Putamen (tissue), 1 donor: ENCODE results near the gene EPS8L3.
"Not testable (repeated sequence)": the region's sequence is repeated elsewhere in the genome, so short reads cannot be mapped to it uniquely, and the experiment has no call there.

Experiments
- DNase-seq: peaks from one replicate; pipeline ENCODE4 v3.0.0-alpha.2; 2016; ENCODE audit warnings: low spot score

The EPS8L3 gene

DNA sequence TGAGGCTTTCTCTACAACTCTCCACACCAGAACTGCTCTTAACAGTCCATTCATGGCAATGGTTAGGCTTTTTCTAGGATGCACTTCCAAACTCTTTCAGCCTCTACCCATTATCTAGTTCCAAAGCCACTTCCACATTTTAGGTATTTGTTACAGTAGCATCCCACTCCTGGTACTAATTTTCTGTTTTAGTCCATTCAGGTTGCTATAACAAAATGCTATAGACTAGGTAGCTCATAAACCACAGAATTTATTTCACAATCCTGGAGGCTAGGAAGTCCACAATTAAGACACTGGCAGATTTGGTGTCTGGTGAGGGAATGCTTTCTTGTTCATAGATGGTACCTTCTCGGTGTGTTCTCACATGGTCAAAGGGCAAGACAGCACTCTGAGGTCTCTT lies 17.3 kb upstream of the EPS8L3 start:
- no peak for DNase-seq

DNA sequence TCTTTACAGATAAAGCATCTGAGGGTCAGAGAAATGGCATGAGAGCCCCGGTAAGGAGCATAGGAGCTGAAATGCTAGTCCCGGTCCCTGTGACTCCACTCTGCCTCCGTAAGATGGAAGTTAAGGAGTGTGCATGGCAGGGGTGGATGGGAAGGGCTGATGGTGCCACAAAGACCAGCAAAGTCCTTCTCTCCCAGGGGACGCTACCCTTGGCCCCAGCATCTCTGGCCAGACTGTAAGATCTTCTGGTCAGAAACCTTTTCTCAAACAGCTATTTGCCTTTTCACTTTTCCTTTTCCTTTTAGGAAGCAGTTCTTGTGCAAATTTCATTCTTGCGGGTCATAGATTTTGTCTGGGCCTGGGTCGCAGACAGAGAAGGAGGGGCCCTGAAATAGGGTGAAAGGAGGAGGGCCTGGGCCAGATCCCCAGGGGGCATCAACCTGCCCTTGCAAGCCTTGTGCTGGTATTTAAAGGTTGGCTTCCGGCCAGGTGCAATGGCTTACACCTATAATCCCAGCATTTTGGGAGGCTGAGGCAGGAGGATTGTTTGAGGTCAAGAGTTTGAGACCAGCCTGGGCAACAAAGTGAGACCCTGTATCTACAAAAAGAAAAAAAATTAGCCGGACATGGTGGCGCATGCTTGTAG lies 14.4 kb upstream of the EPS8L3 start:
- no peak for DNase-seq

DNA sequence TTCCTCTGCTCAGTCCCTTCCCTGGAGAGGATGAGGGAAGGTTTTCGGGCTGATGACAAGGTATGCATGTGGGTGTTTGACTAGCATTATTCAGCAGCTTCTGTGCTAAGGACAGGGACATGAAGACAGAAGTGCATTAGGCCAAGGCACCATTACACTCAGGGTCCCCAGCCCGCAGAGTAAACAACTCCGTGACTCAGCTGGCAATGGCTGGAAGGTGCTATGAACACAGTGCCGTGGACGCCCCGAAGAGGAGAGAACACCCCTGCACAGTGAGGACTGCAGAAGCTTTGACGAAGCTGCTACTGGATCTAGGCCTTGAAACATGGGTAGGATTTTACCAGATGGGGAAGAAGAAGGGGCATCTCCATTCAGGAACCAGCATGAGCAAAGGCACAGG lies 13.7 kb upstream of the EPS8L3 start:
- DNase-seq, result no peak

DNA sequence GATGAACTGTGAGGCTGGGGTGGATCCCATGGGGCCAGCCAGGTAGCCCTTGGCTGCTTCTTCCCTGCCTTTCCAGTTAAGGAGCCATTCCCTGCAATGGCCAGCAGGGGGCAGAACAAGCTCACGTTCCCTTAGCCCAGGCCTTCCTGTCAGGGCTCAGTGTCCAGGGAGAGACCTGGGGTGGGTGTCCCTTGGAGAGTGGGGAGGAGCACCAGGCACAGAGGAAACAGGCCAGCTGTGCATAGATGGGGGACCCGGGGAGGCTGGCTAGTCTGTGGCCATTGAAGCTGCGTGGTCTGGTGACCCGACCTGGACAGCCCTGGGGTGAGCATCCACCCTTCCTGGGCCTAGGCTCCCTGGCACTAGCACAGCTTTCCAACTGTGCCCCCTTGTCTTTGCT lies 13.2 kb upstream of the EPS8L3 start:
- peak; percentile 80 for DNase-seq

DNA sequence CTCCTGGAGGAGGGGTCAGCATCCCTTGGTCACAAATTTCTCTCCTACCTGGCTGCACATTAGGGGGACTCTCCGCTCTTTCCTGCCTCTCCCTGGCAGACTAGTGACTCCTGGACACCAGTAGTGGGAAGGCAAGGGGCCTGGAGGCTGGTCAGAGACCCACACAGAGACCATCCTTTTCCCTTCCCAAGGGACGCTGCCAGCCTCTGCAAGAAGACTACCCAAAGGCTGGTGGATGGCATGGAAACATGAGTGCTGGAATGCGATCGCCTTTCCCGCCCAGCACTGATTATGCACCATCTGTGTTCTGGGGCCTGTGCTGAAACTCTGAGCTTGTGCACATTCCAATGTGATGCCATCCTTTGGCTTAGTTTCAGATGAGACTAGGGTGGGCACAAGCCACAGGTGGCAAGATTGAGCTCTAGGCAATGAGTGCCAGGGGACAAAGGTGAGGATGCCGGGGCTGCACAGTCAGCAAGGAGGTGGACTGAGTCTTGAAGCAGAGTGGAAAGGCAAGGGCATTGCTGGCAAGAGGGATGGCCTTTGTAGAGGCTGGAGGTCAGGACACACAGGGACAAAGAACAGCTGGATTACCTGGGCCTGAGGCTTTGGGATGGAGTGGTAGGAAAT lies 12.6 kb upstream of the EPS8L3 start:
- no peak for DNase-seq

DNA sequence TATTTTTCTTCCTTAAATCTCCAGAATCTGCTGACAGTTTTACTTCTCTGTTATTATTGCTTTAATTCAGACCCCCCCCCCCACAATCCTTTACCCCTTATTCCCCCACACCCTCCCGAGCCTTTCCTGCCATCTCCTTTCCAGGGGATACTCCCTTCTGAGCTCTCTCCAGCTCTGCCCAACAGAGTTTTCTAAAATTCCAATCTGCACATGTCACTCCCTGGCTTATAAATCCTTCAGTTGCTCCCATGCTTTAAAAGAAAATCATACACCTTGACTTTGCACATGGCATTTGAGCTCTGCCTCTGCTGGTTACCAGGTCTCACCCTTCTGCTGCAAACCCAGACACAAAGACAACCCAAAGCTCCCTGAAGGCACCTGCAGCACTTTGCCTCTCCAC lies 11.7 kb upstream of the EPS8L3 start:
- DNase-seq, result no peak

DNA sequence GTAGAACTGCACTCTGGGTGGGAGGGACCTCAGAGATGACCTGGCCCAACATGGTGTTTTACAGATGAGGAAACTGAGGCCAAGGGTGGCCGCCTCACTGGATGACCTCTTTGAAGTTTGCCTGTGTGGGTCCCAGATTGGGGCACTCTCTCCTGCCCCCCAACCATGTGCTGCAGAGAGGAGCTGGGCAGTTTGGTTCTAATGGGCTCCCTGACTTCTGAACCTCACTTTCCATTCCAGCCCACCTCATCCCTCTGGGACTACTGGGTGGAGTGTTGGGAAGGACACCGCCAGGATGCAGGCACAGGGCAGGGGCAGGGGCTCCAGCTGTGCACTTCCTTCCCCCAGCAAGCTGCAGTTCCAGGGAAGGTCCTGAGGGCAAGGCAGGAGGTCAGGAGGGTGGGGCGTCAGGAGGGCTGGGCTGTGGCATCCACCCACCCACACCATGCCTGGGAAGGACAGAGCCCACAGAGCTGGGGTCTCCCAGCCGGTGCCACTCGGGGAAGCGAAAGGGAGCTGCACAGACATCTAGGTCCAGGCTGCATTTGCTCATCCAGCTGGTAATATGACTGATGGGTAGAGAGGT lies 10.3 kb upstream of the EPS8L3 start:
- no peak for DNase-seq

DNA sequence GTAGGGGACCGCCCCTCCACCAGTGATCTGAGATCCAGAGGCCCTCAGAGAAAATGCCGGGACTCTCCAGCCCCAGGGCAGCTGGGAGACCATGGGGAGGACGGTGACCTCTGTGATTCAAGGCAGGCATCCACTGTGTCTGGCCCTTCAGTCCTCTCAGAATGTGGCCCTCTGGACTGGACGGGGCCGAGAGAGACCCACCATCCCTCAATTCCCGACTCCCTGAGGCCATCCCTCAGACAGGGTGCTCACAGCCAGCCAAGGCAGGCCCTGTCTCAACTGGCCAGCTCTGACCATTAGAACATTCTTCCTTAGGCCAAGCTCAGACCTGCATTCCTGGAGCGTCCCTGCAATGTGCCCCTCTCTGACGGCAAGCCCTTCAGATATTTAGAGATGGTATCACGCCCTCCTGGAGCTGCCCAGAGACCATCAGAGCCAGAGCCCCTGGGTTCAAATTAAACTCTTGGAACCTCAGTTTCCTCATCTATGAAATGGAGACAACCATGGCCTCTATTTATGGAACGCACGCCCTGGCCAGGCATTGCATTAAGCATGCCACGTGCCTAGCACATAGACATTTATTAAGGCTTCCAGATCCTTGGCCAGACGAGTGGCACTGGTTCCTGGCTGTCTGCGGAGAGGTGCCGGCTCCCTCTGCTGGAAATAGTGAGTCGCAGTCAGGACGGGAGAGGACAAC lies 9.6 kb upstream of the EPS8L3 start:
- peak; percentile 79 for DNase-seq

DNA sequence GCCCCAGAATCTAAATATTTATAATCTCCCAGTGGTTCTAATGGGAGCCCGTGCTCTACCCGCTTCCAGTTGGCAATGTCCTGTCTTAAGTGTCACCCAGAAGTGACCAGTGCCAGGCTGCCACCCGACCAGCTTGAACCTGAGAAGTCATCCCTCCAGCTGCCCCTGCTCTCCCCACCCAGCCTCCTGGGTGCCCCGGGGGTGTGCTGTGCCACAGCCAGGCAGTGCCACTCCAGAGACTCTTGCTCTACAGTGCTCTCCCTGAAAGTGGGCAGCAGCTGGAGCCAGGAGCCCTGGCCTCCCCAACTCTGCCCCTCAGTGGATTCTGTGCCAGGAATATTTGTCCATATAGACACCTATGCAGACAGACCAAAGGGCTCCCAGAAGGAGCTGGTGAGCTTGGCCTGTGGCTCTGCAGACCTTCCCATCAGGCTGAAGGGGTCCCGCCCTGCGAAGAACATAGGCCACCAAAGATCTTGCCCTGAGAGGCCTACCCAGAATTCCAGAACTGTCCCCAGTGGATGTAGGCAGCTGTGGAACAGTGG lies 9.0 kb upstream of the EPS8L3 start:
- DNase-seq, result no peak

DNA sequence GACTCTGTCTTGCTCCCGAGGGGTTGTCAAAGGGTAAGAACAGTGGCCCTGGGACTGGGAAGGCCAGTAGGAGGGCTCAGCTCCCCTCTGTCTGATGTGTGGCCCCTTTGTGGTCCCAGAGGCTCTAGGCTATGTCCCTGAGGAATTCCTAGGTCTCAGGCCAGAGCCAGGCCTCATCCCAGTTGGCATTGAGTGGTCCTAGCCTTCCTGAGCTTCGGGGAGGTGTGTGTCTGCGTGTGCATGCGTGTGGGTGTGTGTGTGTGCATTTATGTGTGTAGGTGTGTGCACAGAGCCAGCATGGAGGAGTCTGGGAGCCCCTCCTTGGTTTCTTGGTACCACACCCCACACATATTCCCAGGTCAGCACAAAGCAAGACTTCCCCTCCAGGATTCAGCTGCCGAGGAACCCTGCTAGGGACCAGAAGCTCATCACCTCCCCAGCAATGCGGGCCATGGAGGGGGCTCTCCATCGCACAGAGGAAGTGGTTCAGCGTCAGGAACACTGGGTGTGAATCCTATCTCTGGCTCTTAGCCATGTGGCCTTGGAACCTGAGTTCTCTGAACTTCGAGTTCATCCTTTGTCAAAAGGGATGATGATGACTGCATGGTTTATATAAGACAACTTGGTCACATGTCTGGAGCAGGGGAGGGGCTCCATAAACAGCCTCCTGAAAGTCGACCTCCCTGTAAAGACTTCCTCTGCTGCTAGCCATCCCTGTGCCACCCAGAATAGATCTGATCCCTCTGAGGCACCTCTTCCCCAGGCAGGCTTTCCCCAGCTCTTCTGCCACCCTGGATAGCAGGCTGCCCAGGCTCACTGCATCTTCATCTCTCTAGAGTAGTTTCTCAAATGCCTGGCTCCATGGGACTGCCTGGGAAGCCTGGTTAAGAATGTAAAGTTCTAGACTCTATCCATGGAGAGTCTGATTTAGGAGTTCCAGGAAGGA lies 8.3 kb upstream of the EPS8L3 start:
- no peak for DNase-seq

DNA sequence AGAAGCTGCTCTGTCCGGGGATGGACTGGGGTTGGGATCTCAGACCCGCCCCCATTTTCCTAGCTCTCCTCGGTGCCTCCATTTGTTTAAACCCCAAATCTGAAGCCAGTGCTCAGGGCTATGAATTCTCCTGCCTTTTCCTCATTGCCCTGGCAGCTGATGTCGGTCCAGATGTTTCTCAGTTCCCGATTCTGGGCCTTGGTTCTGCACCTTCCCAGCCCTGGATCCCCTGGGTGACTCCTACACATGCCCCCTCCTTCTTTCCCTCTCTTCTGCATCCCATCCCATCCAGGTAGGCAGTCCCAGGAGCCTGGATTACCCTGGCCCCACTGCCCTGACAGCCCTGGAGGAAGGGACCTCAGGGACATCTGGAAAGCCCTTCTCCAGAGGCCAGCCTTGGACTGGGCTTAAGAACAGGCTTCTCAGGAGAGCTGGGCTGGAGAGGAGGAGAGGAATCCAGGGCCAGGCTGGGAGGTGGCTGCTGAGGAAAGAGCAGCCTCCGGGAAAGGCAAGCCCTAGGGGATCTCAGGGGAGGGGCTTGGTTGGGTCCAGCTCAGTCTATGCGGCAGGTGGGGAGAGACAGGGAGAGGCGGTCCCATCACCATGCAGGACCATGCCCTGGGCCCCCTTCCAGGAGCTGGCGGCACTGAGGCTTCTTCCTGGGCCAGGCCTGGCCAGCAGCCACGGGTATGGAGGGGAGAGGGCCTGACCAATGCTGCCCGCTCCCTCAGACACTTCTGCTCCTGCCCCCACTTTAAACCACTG lies 6.8 kb upstream of the EPS8L3 start:
- DNase-seq, result peak; percentile 79

DNA sequence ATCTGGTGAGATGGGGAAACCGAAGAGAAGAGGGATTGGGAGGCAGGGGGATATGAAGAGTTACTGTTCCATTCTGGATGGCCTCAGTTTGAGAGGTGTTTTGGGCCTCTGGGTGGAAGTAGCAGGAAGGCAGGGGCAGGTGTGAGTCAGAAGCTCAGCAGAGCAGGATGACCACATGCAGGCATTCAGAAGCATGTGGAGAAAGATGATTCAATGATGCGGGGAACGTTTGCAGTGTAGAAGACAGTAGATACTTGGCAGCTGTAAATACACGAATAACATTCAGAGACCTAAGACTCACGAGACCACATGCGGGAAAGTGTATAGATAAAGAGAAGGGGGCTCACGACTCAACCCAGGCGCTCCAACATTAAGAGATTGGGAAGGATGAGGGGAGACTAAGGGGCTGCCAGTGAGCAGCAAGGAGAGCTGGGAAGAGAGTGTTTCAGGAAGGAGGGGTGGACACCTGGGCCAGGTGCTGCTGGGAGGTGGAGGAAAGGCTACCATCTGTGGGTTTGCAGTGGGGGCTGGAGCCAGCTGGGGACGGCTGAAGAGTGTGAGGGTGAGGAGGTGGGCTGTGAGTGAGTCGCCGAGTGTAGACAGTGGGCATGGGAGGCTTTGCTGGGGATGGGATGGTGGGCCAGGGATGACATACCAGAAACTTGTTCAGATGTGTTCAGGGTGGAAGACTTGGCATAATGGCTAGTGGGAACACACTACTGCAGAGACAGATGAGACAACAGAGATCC lies 5.8 kb upstream of the EPS8L3 start:
- no peak for DNase-seq

DNA sequence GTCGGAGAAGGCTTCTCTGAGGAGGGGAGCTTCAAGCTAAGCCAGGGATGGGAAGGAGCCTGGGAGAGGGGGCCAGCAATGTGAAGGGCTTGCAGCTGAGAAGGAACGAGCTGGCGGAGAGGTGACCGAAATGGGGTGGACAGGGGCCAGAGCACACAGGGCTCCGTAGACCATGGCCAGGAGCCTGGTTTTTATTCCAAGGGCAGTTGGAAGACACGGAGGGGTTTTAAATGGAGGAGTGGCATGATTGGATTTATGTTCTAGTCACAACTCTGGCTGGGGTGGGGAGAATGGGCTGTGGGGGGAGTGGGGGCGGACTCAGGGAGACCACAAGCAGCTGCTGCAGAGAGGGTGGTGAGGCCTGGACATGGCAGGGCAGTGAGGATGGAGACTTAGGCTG lies 5.1 kb upstream of the EPS8L3 start:
- DNase-seq, result no peak

DNA sequence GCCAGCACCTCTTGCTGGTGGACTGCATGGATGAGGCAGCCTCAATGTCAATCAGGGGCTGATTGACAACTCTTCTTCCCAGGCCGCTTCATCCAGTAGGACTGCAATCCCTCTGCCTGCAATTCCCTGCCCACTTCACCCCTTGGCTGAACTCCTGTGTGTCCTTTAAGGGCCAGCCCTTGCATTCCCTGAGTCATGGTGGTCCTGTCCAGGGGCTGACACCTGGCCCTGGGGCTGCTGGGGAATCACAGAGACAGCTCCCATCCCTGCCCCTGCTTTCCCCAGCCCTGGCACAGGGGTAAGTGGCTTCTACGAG lies 4.6 kb upstream of the EPS8L3 start:
- DNase-seq, result no peak

DNA sequence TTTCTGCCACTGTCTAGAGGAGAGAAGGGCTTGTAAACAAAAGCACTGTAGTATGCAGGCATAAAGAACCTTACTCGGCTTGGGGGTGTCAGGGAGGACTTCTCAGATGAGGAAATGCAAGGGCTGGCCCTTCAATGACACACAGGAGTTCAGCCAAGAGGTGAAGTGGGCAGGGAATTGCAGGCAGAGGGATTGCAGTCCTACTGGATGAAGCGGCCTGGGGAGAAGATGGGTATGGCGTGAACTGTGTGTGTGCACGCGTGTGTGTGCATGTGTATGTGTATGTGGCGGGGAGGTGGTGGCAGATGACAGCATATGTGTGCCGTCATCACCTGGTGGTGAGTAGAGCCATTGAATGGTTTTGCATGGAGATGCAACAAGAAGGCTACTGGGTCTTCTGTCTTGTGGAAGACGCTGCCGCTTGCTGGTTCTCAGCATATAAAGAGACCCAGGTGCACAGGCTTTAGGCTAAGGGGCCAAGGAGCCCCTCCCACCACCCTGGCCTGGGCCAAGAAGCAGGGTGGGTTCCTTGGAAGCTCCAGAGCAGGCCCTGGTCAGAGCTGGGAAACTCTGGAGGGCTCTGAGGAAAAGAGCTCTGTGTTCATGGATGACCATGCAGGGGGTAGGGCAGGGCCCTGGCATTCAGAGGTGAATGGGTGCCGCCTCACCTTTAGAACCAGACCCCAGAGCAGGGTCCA lies 4.1 kb upstream of the EPS8L3 start:
- DNase-seq, result no peak

DNA sequence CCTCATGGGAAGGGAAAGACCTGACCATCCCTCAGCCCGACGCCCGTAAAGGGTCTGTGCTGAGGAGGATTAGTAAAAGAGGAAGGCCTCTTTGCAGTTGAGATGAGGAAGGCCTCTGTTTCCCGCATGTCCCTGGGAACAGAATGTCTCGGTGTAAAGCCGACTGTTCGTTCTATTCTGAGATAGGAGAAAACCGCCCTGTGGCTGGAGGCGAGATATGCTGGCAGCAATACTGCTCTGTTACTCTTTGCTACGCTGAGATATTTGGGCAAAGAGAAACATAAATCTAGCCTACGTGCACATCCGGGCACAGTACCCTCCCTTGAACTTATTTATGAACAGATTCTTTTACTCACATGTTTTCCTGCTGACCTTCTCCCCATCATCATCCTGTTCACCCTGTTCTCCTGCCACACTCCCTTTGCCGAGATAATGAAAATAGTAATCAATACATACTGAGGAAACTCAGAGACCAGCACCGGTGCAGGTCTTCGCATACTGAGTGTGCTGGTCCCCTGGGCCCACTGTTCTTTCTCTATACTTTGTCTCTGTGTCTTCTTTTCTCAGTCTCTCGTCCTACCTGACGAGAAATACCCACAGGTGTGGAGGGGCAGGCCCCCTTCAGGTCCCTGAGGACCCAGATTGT lies 3.4 kb upstream of the EPS8L3 start:
- not testable (repeated sequence) for DNase-seq

DNA sequence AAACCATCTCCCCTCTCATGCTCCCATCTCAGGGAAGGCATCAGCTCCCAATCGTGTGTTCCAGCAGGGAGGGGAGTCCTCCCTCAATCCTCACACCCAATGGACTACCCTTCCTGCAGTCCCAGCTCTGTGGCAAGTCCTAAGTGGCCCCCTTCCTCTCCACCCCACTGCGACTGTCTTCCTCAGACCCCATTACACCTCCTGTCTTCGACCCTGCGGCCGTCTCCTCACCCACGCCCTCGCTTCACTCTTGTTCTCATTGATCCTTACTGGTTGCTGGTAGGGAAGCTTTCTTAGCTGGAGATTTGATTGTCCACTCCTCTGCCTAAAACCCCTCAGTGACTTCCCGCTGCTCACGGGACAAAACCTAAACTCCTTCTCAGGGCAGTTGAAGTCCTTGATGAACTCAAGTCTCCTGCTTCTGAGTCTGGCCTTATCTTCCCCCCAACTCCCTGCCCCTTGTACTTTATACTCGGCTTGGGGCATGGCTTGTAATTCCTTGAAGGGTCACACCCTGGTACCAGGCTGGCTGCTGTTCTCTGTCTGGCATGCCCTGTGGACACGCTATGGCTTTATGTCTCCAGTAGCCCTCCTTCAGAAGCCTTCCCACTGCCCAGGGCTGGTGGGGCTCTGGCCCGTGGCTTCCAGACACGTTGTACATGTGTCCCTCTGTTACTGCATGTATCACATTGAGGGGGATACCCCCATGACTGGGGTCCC lies 2.3 kb upstream of the EPS8L3 start:
- DNase-seq, result no peak

DNA sequence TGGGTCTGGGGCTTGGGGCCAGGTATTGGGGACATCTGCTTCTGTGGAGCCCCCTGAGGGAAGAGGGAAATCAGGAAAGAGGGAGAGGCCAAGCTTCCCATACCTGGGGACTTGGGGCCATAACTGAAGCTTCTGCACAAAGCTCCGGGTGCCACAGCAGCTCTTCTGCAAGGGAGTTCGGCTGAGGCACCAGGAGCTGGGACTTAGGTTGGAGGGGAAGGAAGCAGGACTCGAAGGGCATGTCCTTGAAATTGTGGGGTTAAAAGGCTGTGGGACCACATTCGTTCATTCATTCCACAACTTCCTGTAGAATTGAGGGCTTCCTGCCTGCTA lies 1.7 kb upstream of the EPS8L3 start:
- no peak for DNase-seq
